Endothelial cell of umbilical vein (primary cell): ENCODE measurements around the gene UNC5B.

Experiments used
- EZH2 ChIP-seq: IDR thresholded peaks from 2 replicates; pipeline ENCODE4 v1.6.1; 2012; ENCODE audit warnings: borderline replicate concordance, low read depth, mild to moderate bottlenecking, moderate library complexity, low read length, inconsistent platforms; ENCODE audit not compliant: severe bottlenecking
- TF ChIP-seq, protein P1 (sequence below), 2 donors: IDR thresholded peaks; 1 replicate in 1 of 2; 2 replicates in 1 of 2; pipeline ENCODE4 v1.5.1; 2011; ENCODE audit warnings: low read length in 2 of 2, mild to moderate bottlenecking in 2 of 2, moderate library complexity in 2 of 2, control low read depth in 1 of 2, inconsistent platforms in 1 of 2, low read depth in 1 of 2; ENCODE audit not compliant: insufficient read depth in 1 of 2; ENCODE audit errors: extremely low read depth in 1 of 2

DNA sequence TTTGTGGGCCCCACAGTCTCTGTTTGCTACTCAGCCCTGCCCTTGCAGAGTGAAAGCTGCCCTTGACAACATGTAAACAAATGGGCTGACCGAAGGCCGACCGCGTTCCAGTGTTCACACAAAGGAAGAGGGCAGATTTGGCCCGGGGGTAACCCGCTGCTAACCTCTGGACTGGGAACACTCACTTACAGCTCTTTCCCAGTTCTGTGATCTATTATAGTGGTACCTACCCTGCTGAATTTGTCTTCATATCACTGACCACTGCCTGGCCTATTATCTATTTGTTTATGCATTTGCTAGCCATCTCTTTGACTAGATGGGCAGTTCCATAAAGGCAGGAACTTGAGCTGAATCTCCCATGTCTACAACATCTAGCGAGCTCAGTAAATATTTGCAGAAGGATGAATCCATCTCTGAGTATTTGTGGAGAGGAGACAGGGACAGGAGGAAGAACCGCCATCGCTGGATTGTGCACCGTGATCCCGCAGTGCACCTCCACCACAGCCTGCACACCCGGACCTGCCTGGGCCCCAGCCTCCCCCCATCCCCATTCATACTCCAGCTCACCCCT is 121.9 kb downstream of the UNC5B start:
- TF ChIP-seq, protein P1, sequence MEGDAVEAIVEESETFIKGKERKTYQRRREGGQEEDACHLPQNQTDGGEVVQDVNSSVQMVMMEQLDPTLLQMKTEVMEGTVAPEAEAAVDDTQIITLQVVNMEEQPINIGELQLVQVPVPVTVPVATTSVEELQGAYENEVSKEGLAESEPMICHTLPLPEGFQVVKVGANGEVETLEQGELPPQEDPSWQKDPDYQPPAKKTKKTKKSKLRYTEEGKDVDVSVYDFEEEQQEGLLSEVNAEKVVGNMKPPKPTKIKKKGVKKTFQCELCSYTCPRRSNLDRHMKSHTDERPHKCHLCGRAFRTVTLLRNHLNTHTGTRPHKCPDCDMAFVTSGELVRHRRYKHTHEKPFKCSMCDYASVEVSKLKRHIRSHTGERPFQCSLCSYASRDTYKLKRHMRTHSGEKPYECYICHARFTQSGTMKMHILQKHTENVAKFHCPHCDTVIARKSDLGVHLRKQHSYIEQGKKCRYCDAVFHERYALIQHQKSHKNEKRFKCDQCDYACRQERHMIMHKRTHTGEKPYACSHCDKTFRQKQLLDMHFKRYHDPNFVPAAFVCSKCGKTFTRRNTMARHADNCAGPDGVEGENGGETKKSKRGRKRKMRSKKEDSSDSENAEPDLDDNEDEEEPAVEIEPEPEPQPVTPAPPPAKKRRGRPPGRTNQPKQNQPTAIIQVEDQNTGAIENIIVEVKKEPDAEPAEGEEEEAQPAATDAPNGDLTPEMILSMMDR (IDR thresholded peaks at IDR 0.05; ENCODE audit: extremely low read depth in 1 of 2, insufficient read depth in 1 of 2, low read depth in 1 of 2, low read length in 2 of 2), result no peak
- no peak for TF ChIP-seq EZH2
